ENCODE results near the gene C17orf107. TPM values are rescaled to one million over a fixed set of nuclear protein-coding genes. Genes with fewer than 3 reads are reported as not detected.
A peak's percentile ranks its signal among the peaks of the same experiment; 100 is the strongest.

Gene C17orf107
- total RNA-seq, 2 donors from 2014 or later = 1.3 to 2.3 TPM

DNA sequence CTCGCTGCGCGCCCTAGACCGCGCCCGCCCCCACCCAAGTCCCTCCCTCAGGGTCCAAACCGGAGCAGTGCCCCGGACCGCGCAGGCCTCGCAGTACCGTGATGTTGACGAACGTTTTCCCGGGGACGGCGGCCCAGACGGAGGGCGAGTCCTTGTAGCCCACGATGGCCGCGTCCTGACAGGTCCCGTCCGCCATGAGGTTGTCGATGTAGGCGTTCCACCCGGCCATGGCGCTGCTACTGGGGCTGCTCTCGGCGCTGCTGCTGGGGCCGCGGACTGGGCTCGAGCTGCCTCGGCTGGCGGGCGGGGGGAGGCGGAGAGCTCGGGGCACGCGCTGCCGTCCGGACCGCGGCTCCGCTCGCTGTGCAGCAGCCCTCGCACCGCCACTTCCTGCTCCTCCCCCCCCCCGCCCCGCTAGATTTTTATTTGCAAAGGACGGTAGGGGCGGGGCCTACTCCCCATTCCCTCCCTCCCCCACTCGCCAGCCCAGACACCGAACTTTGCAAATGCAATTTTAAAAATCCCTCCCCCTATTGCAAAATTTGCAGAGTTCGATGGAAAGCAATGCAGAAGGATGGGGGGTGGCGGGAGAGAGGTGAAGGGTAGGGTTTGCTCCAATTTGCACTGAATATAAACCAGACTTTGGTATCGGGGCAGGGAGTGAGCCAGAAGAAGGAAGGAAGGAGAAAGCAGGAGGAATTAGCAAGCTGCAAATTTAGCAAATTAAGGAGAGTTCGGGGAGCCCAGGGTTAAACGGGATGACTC lies 49.0 kb downstream of the C17orf107 start, which contains the start of gene PFN1:
TSS of gene PFN1 (minus strand) at position 365 of the 765 bp plus-strand sequence. CDS start at position 229, 136 bp downstream.
- DNase-seq (ENCODE audit: low spot score) (peak; percentile 93), ATAC-seq (peak; percentile 63 to 79)
- Mint-ChIP-seq H3K27me3 (no peaks in the 10 kb centered on the region), H3K4me1 (ENCODE audit: low read depth in 2 of 2) (peaks cover 47 to 55% of the 10 kb centered on the region in 2 donors), H3K4me3 (peak within 1 kb of the TSS; percentile 100), H3K27ac (peak within 1 kb of the TSS; percentile 96), H3K9me3 (no peaks in the 10 kb centered on the region), H3K36me3 (peaks cover 31% of the 10 kb centered on the region)

GRCh38 chr17:4948931-4949320 lies 49.6 kb downstream of the C17orf107 start:
- peaks cover 30% of the 10 kb centered on the region for H3K36me3 Mint-ChIP-seq
- H3K27ac Mint-ChIP-seq = peak overlapping the region; percentile 96
- ATAC-seq = peak; percentile 67 to 77
- H3K4me3 Mint-ChIP-seq = peak overlapping the region; percentile 100
- no peaks in the 10 kb centered on the region for H3K27me3 Mint-ChIP-seq
- peak; percentile 88 for DNase-seq (ENCODE audit: low spot score)
- peaks cover 45 to 49% of the 10 kb centered on the region in 2 donors for H3K4me1 Mint-ChIP-seq (ENCODE audit: low read depth in 2 of 2)
- H3K9me3 Mint-ChIP-seq = no peaks in the 10 kb centered on the region

- Mint-ChIP-seq H3K4me1 (ENCODE audit: low read depth in 2 of 2) (peaks cover 40 to 44% of the 10 kb centered on the region in 2 donors), H3K9me3 (no peaks in the 10 kb centered on the region), H3K27ac (peak overlapping the region; percentile 96), H3K27me3 (no peaks in the 10 kb centered on the region), H3K36me3 (peaks cover 25% of the 10 kb centered on the region), H3K4me3 (peak overlapping the region; percentile 100)
- peak; percentile 57 to 63 for ATAC-seq
- DNase-seq (ENCODE audit: low spot score) = peak; percentile 90
Measured at GRCh38 chr17:4949321-4950074, 50.2 kb downstream of the C17orf107 start.

- peaks cover 19% of the 10 kb centered on the region for H3K36me3 Mint-ChIP-seq
Measured at GRCh38 chr17:4950075-4950745, 50.9 kb downstream of the C17orf107 start.

DNA sequence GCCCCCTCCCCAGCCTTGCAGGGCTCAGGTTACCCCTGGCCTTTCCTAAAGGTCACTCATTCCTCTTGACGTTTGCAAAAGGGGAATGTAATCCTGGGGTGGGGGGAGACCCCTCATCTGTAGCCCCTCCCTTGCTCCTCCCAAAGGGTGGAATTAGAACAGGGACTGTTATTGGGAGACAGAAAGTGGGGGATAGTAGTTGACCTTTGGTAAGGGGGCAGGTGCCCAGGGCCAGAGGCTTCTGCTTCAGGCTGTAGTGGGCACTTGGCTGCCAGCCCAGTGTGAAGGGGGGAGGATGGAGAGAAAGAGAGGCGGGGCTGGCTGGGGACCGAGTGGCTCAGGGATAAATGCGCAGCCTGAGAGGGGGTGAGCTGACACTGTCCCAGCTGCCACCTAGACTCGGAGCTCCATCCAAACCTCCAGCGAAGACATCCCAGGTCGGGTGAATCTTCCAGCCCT lies 51.4 kb downstream of the C17orf107 start, which contains the start of gene ENO3:
TSS of gene ENO3 (plus strand) at position 374 of the 459 bp plus-strand sequence. CDS start 711 bp downstream, outside the sequence.
- no peaks in the 10 kb centered on the region for H3K27me3 Mint-ChIP-seq
- no peak for ATAC-seq
- peaks cover 13% of the 10 kb centered on the region for H3K36me3 Mint-ChIP-seq
- peak within 1 kb of the TSS; percentile 89 for H3K4me3 Mint-ChIP-seq
- H3K4me1 Mint-ChIP-seq (ENCODE audit: low read depth in 2 of 2) = peaks cover 27 to 31% of the 10 kb centered on the region in 2 donors
- peak within 1 kb of the TSS; percentile 78 to 96 for H3K27ac Mint-ChIP-seq
- no peak for DNase-seq (ENCODE audit: low spot score)
- H3K9me3 Mint-ChIP-seq = no peaks in the 10 kb centered on the region

More at GRCh38 chr17:4950075-4950745, 50.9 kb downstream of the C17orf107 start:
- Mint-ChIP-seq H3K4me1 (ENCODE audit: low read depth in 2 of 2) (peaks cover 33 to 36% of the 10 kb centered on the region in 2 donors), H3K27ac (peak overlapping the region; percentile 78 to 96), H3K4me3 (peak overlapping the region; percentile 89), H3K27me3 (no peaks in the 10 kb centered on the region), H3K9me3 (no peaks in the 10 kb centered on the region)
- DNase-seq (ENCODE audit: low spot score) (no peak), ATAC-seq (peak; percentile 25 to 31)

DNA sequence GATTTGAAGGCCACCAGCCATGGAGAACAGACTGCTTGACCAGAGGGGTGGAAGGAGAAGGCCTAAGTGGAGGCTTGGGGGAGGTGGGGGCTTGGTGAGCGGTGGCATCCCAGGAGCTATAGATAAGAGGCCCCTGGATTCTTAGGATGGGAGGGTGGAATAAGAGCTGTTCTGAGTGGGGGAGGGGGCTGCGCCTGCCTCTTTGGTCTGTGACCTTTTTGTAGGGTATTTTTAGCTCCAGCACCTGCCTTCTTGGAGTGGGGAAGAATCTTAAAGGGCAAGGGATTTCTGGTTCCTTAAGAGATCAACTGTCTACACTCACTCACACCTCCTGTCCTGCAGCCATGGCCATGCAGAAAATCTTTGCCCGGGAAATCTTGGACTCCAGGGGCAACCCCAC lies 52.1 kb downstream of the C17orf107 start:
- H3K27me3 Mint-ChIP-seq = no peaks in the 10 kb centered on the region
- peaks cover 25 to 30% of the 10 kb centered on the region in 2 donors for H3K4me1 Mint-ChIP-seq (ENCODE audit: low read depth in 2 of 2)
- ATAC-seq = no peak
- H3K4me3 Mint-ChIP-seq = peak overlapping the region; percentile 89
- peak overlapping the region; percentile 78 to 96 for H3K27ac Mint-ChIP-seq
- DNase-seq (ENCODE audit: low spot score) = no peak
- H3K36me3 Mint-ChIP-seq = peaks cover 7% of the 10 kb centered on the region
- H3K9me3 Mint-ChIP-seq = no peaks in the 10 kb centered on the region

Other genes starting within 250 kb of the C17orf107 start
- 100 to 1,000 TPM in 1 of 2 donors, 10 to 100 TPM in 1; 76.9 to 161 TPM for gene PELP1, start 195.4 kb upstream of the C17orf107 start, total RNA-seq
- gene ARRB2, start 188.9 kb upstream of the C17orf107 start, total RNA-seq = 100 to 1,000 TPM; 834 to 935 TPM
- 10 to 100 TPM; 27.2 to 34.6 TPM for gene MED11, start 168.1 kb upstream of the C17orf107 start, total RNA-seq
- 1 to 10 TPM; 1.0 to 2.3 TPM for gene ZMYND15, start 159.7 kb upstream of the C17orf107 start, total RNA-seq
- 10 to 100 TPM; 22.6 to 46.3 TPM for gene CXCL16, start 159.6 kb upstream of the C17orf107 start, total RNA-seq
- not detected for gene TM4SF5, start 127.7 kb upstream of the C17orf107 start, total RNA-seq
- 10 to 100 TPM in 1 of 2 donors, 1 to 10 TPM in 1; 4.5 to 15.4 TPM for gene VMO1, start 113.2 kb upstream of the C17orf107 start, total RNA-seq
- under 1 TPM in 1 of 2 donors, not detected in 1; 0.38 TPM for gene GLTPD2, start 110.6 kb upstream of the C17orf107 start, total RNA-seq
- 100 to 1,000 TPM; 145 to 174 TPM for gene PSMB6, start 103.4 kb upstream of the C17orf107 start, total RNA-seq
- gene PLD2, start 92.4 kb upstream of the C17orf107 start, total RNA-seq = 10 to 100 TPM; 38.4 to 46.9 TPM
- gene MINK1, start 66.2 kb upstream of the C17orf107 start, total RNA-seq = 10 to 100 TPM; 72.4 to 98.2 TPM
- gene CHRNE, start 3.6 kb downstream of the C17orf107 start, total RNA-seq = 1 to 10 TPM; 3.9 to 7.6 TPM
- gene GP1BA, start 32.7 kb downstream of the C17orf107 start, total RNA-seq = under 1 TPM in 1 of 2 donors, not detected in 1; 0.12 TPM
- gene SLC25A11, start 40.5 kb downstream of the C17orf107 start, total RNA-seq = 10 to 100 TPM; 85.9 to 91.6 TPM
- gene RNF167, start 40.7 kb downstream of the C17orf107 start, total RNA-seq = 100 to 1,000 TPM; 144 to 150 TPM
- 1,000 to 10,000 TPM; 1,741 to 1,743 TPM for gene PFN1, start 49.0 kb downstream of the C17orf107 start, total RNA-seq
- 10 to 100 TPM in 1 of 2 donors, 1 to 10 TPM in 1; 8.7 to 26.1 TPM for gene ENO3, start 51.6 kb downstream of the C17orf107 start, total RNA-seq
- 10 to 100 TPM; 51.4 to 71.9 TPM for gene SPAG7, start 68.3 kb downstream of the C17orf107 start, total RNA-seq
- 10 to 100 TPM; 51.0 to 87.9 TPM for gene CAMTA2, start 88.1 kb downstream of the C17orf107 start, total RNA-seq
- gene INCA1, start 98.0 kb downstream of the C17orf107 start, total RNA-seq = under 1 TPM; 0.31 to 0.56 TPM
- 10 to 100 TPM; 39.4 to 80.3 TPM for gene KIF1C, start 98.4 kb downstream of the C17orf107 start, total RNA-seq
- not detected for gene SLC52A1, start 135.9 kb downstream of the C17orf107 start, total RNA-seq
- gene ZFP3, start 178.9 kb downstream of the C17orf107 start, total RNA-seq = 1 to 10 TPM; 2.0 to 4.9 TPM
- 10 to 100 TPM; 14.0 to 15.1 TPM for gene ZNF232, start 212.3 kb downstream of the C17orf107 start, total RNA-seq
- gene USP6, start 216.5 kb downstream of the C17orf107 start, total RNA-seq = under 1 TPM; 0.06 to 0.21 TPM